Endothelial cell (in vitro differentiated cells): ENCODE results near the gene NXPH3. TPM values are rescaled to one million over a fixed set of nuclear protein-coding genes. Genes with fewer than 3 reads are reported as not detected.

Experiments used
- DNase-seq: peaks from one replicate; pipeline ENCODE4 v3.0.0; 2021; ENCODE audit warnings: low spot score
- H3K27ac Mint-ChIP-seq: one replicate; pipeline ENCODE4 v1.8.0; 2021; ENCODE audit warnings: mixed read lengths, inconsistent platforms; ENCODE audit not compliant: unreplicated experiment
- H3K27me3 Mint-ChIP-seq: one replicate; pipeline ENCODE4 v1.8.0; 2021; ENCODE audit warnings: mild to moderate bottlenecking, moderate library complexity, mixed read lengths, inconsistent platforms; ENCODE audit not compliant: unreplicated experiment
- H3K36me3 Mint-ChIP-seq: one replicate; pipeline ENCODE4 v1.8.0; 2021; ENCODE audit warnings: mild to moderate bottlenecking, low read depth, mixed read lengths, inconsistent platforms; ENCODE audit not compliant: unreplicated experiment
- H3K4me1 Mint-ChIP-seq: one replicate; pipeline ENCODE4 v1.8.0; 2021; ENCODE audit warnings: mild to moderate bottlenecking, mixed read lengths, inconsistent platforms; ENCODE audit not compliant: unreplicated experiment
- H3K4me3 Mint-ChIP-seq: one replicate; pipeline ENCODE4 v1.8.0; 2021; ENCODE audit warnings: mild to moderate bottlenecking, mixed read lengths, inconsistent platforms; ENCODE audit not compliant: unreplicated experiment
- H3K9me3 Mint-ChIP-seq: one replicate; pipeline ENCODE4 v1.8.0; 2021; ENCODE audit warnings: mixed read lengths, inconsistent platforms; ENCODE audit not compliant: unreplicated experiment
- CTCF ChIP-seq: fragments of 200-600 bp; sonication (generic); IDR thresholded peaks from one replicate; pipeline ENCODE4 v1.5.0; 2021; ENCODE audit warnings: antibody characterized with exemption; ENCODE audit not compliant: unreplicated experiment
- total RNA-seq: library from RNA; stranded (reverse); fragmentation: NEBNext Ultra II Directional; extraction: Animal tissue kit (Norgen Biotek cat#: 25700); gene quantifications from one replicate; pipeline ENCODE4 v1.2.1, GENCODE V29; 2021; ENCODE audit not compliant: unreplicated experiment

Gene NXPH3
- total RNA-seq, 1 donor from 2014 or later, result 6.6 TPM

DNA sequence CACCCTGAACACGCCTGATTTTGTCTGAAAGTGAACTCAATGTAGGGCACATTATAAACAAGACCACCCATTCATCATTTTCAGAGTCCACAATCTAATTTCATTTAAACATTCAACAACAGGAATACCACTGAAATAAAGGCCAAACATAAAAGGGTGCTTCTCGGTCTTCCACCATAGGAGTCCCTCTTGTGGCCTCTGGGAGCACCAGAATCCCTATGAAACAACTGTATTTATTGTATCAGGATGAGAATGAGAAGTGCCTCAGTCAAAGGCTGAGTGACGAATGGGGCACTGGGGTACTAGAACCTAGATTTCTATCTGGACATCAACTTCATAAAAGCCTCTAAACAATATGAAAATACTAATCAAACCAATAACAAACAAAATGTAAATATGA is 40.4 kb downstream of the NXPH3 start:
- Mint-ChIP-seq H3K27me3 (no peaks in the 10 kb centered on the region), H3K27ac (no peak overlapping the region), H3K36me3 (peaks cover 25% of the 10 kb centered on the region), H3K4me3 (peak overlapping the region; percentile 19), H3K9me3 (no peaks in the 10 kb centered on the region), H3K4me1 (peaks cover 8% of the 10 kb centered on the region)
- TF ChIP-seq CTCF, result no peak
- DNase-seq, result no peak

- no peaks in the 10 kb centered on the region for H3K9me3 Mint-ChIP-seq
- DNase-seq, result no peak
- H3K27me3 Mint-ChIP-seq, result no peaks in the 10 kb centered on the region
- peaks cover 11% of the 10 kb centered on the region for H3K4me1 Mint-ChIP-seq
- H3K27ac Mint-ChIP-seq, result peak overlapping the region; percentile 22
- TF ChIP-seq CTCF, result no peak
- H3K4me3 Mint-ChIP-seq, result peak overlapping the region; percentile 23
- H3K36me3 Mint-ChIP-seq, result peaks cover 21% of the 10 kb centered on the region
These were observed 41.0 kb downstream of the NXPH3 start for GRCh38 chr17:49616601-49617131.

- Mint-ChIP-seq H3K27me3 (peaks cover 3% of the 10 kb centered on the region), H3K4me1 (peaks cover 23% of the 10 kb centered on the region), H3K27ac (no peak overlapping the region), H3K9me3 (no peaks in the 10 kb centered on the region), H3K4me3 (peak overlapping the region; percentile 54), H3K36me3 (peaks cover 25% of the 10 kb centered on the region)
- TF ChIP-seq CTCF, result no peak
- no peak for DNase-seq
These were observed 42.4 kb downstream of the NXPH3 start for GRCh38 chr17:49618028-49618611.

- peaks cover 3% of the 10 kb centered on the region for H3K27me3 Mint-ChIP-seq
- peak overlapping the region; percentile 98 for H3K27ac Mint-ChIP-seq
- peaks cover 34% of the 10 kb centered on the region for H3K4me1 Mint-ChIP-seq
- no peak for TF ChIP-seq CTCF
- H3K36me3 Mint-ChIP-seq, result peaks cover 18% of the 10 kb centered on the region
- H3K9me3 Mint-ChIP-seq, result no peaks in the 10 kb centered on the region
- no peak for DNase-seq
- H3K4me3 Mint-ChIP-seq, result no peak overlapping the region
These were observed 45.7 kb downstream of the NXPH3 start for GRCh38 chr17:49621420-49621819.

- H3K36me3 Mint-ChIP-seq, result peaks cover 12% of the 10 kb centered on the region
- peak overlapping the region; percentile 57 for H3K4me3 Mint-ChIP-seq
- H3K27me3 Mint-ChIP-seq, result peaks cover 3% of the 10 kb centered on the region
- peak overlapping the region; percentile 98 for H3K27ac Mint-ChIP-seq
- DNase-seq, result no peak
- H3K4me1 Mint-ChIP-seq, result peaks cover 34% of the 10 kb centered on the region
- no peaks in the 10 kb centered on the region for H3K9me3 Mint-ChIP-seq
- TF ChIP-seq CTCF, result no peak
These were observed 46.4 kb downstream of the NXPH3 start for GRCh38 chr17:49621946-49622529.
